Measurements from ENCODE around the gene DCDC2C. TPM values are rescaled to one million over a fixed set of nuclear protein-coding genes. Genes with fewer than 3 reads are reported as not detected.
A peak's percentile ranks its signal among the peaks of the same experiment; 100 is the strongest.

DCDC2C gene
- total RNA-seq, 1 donor from 2014 or later: not detected

DNA sequence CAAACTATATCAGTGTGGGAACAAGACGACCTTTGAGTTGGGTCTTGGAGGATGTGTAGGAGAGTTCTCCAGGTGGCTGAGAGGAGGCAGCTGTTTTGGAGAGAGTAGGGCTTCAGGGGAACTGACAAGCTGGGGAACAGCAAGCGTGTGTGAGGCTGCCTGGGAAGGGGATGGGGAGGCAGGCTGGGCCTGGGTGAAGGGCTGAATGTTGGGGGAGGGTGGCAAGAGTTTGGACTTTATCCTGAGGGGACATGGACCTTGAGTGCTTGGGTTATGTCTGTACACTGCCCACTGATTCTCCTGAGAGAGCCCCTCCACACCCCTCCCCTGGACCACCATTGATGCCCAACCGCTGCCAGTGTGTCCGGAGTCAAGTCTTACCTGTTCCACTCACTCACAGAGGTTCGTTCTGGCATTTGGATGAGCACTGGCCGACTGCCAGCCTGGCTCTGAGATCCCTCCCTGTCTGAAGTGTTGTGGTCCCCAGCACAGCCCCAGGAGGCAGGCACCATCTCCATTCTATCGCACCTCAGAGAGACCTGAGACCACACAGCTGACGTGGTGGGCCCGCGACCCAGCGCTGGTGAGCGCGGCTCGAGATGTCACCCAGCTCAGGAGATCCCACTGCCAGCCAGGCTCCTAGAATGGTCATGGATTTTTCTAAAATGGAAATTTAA, 59.5 kb downstream of the DCDC2C start:
- no peak for DNase-seq (ENCODE audit: low spot score)
- Histone ChIP-seq H3K4me1 (no peaks in the 10 kb centered on the region), H2AFZ (replicated peaks) (no peak overlapping the region), H3K27me3 (no peaks in the 10 kb centered on the region), H3K27ac (no peak overlapping the region), H4K20me1 (ENCODE audit: low read depth) (no peaks in the 10 kb centered on the region), H3K4me3 (no peak overlapping the region), H3F3A (ENCODE audit: low read depth) (no peaks in the 10 kb centered on the region), H3K4me2 (no peak overlapping the region), H3K9me3 (ENCODE audit: low read depth) (no peaks in the 10 kb centered on the region), H3K9ac (no peak overlapping the region), H3K79me2 (ENCODE audit: low read depth) (no peaks in the 10 kb centered on the region), H3K36me3 (no peaks in the 10 kb centered on the region)
- Mint-ChIP-seq H3K4me1 (no peaks in the 10 kb centered on the region), H3K36me3 (no peaks in the 10 kb centered on the region), H3K27me3 (ENCODE audit: insufficient read depth, low read depth) (no peaks in the 10 kb centered on the region), H3K27ac (no peak overlapping the region), H3K4me3 (no peak overlapping the region), H3K9me3 (peaks cover 7% of the 10 kb centered on the region)
- TF ChIP-seq EZH2 (IDR thresholded peaks at IDR 0.05): no peak
- TF ChIP-seq, protein P1, sequence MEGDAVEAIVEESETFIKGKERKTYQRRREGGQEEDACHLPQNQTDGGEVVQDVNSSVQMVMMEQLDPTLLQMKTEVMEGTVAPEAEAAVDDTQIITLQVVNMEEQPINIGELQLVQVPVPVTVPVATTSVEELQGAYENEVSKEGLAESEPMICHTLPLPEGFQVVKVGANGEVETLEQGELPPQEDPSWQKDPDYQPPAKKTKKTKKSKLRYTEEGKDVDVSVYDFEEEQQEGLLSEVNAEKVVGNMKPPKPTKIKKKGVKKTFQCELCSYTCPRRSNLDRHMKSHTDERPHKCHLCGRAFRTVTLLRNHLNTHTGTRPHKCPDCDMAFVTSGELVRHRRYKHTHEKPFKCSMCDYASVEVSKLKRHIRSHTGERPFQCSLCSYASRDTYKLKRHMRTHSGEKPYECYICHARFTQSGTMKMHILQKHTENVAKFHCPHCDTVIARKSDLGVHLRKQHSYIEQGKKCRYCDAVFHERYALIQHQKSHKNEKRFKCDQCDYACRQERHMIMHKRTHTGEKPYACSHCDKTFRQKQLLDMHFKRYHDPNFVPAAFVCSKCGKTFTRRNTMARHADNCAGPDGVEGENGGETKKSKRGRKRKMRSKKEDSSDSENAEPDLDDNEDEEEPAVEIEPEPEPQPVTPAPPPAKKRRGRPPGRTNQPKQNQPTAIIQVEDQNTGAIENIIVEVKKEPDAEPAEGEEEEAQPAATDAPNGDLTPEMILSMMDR (IDR thresholded peaks at IDR 0.05): no peak

DNA sequence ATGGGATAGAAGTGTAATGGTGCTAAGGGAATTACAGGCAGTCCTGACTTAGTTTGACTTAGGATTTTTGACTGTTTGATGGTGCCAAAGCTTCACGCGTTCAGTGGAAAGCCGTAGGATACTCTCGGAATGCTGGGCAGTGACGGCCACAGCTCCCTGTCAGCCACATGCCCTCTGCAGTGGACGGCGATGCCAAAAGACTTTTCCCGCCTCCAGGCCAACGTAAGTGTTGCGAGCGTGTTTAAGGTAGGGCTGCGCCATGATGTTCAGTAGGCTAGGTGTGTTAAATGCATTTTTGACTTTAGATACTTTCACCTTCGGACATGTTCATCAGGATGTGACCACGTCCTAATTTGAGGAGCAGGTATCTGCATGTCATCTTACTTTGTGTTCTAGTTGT, 63.4 kb downstream of the DCDC2C start:
- Histone ChIP-seq H3K79me2 (ENCODE audit: low read depth) (no peaks in the 10 kb centered on the region), H3K4me2 (no peak overlapping the region), H3K9ac (no peak overlapping the region), H3K9me3 (ENCODE audit: low read depth) (no peaks in the 10 kb centered on the region), H3K4me3 (no peak overlapping the region), H4K20me1 (ENCODE audit: low read depth) (no peaks in the 10 kb centered on the region), H3K27me3 (no peaks in the 10 kb centered on the region), H3K36me3 (no peaks in the 10 kb centered on the region), H3K4me1 (no peaks in the 10 kb centered on the region), H3F3A (ENCODE audit: low read depth) (no peaks in the 10 kb centered on the region), H2AFZ (replicated peaks) (peak overlapping the region; percentile 42), H3K27ac (no peak overlapping the region)
- H3K4me1 Mint-ChIP-seq: peaks cover 5% of the 10 kb centered on the region
- no peak overlapping the region for H3K4me3 Mint-ChIP-seq
- no peak overlapping the region for H3K27ac Mint-ChIP-seq
- no peaks in the 10 kb centered on the region for H3K27me3 Mint-ChIP-seq (ENCODE audit: insufficient read depth, low read depth)
- no peak for DNase-seq (ENCODE audit: low spot score)
- TF ChIP-seq, protein P1 (IDR thresholded peaks at IDR 0.05): no peak
- no peak for TF ChIP-seq EZH2 (IDR thresholded peaks at IDR 0.05)
- no peak for TF ChIP-seq EZH2phosphoT487 (IDR thresholded peaks at IDR 0.05)
- H3K9me3 Mint-ChIP-seq: peaks cover 7% of the 10 kb centered on the region
- no peaks in the 10 kb centered on the region for H3K36me3 Mint-ChIP-seq

DNA sequence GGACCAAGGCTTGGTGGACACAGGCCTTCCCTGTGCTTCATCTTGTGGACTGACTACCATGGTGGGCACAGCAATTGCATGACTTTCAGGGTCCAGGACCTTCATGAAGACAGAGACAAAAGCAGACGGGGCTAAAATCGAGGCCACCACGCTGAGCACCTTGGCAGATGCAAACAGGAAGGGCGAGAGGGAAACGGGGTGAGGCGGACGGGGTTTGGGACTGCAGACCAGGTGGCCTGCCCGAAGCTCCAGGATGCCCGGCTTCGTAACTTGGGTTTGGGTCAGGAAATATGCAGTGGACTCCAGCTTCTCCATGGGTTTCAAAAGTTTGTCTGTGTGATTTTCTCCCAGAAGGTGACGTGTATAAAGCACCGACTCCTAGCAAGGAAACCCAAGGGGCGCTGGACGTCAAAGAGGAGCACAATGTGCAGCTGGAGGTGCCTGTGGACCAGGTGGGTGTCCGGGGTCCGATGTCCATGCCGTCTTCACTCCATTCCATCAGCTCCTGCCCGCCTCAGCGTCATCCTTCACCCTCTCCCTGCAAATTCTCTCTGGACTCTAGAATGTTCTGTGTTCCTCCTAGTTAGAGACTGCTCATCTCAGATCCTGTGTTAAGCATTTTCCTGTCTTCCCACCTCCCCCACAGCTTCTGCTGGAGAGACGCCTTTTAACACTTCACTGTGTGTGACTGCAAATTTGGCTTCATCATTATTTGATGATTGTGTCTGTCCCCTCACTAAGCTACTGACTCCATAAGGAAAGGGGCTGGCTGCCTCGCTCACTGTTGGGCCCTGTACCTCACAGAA, 65.8 kb downstream of the DCDC2C start:
- Histone ChIP-seq H3K9ac (no peak overlapping the region), H2AFZ (replicated peaks) (no peak overlapping the region), H3K9me3 (ENCODE audit: low read depth) (no peaks in the 10 kb centered on the region), H3K4me1 (no peaks in the 10 kb centered on the region), H4K20me1 (ENCODE audit: low read depth) (no peaks in the 10 kb centered on the region), H3K79me2 (ENCODE audit: low read depth) (no peaks in the 10 kb centered on the region), H3K27me3 (no peaks in the 10 kb centered on the region), H3K36me3 (no peaks in the 10 kb centered on the region), H3K27ac (no peak overlapping the region), H3F3A (ENCODE audit: low read depth) (no peaks in the 10 kb centered on the region), H3K4me2 (no peak overlapping the region), H3K4me3 (no peak overlapping the region)
- TF ChIP-seq EZH2phosphoT487 (IDR thresholded peaks at IDR 0.05) (no peak), EZH2 (IDR thresholded peaks at IDR 0.05) (no peak)
- TF ChIP-seq, protein P1 (IDR thresholded peaks at IDR 0.05): no peak
- Mint-ChIP-seq H3K36me3 (no peaks in the 10 kb centered on the region), H3K27ac (peak overlapping the region; percentile 62), H3K4me3 (no peak overlapping the region), H3K4me1 (peaks cover 5% of the 10 kb centered on the region), H3K27me3 (ENCODE audit: insufficient read depth, low read depth) (no peaks in the 10 kb centered on the region), H3K9me3 (peaks cover 3% of the 10 kb centered on the region)
- DNase-seq (ENCODE audit: low spot score): no peak

Data from neural progenitor cell (in vitro differentiated cells).